Activated CD4-positive, alpha-beta T cell treated with anti-CD3 and anti-CD28 coated beads for 24 hours (primary cell): ENCODE measurements around the gene TTN.

Experiments used
- DNase-seq, 2 donors: peaks; one replicate each; pipeline ENCODE4 v3.0.0-alpha.2; 2020; ENCODE audit warnings: low read depth in 2 of 2

Gene TTN

DNA sequence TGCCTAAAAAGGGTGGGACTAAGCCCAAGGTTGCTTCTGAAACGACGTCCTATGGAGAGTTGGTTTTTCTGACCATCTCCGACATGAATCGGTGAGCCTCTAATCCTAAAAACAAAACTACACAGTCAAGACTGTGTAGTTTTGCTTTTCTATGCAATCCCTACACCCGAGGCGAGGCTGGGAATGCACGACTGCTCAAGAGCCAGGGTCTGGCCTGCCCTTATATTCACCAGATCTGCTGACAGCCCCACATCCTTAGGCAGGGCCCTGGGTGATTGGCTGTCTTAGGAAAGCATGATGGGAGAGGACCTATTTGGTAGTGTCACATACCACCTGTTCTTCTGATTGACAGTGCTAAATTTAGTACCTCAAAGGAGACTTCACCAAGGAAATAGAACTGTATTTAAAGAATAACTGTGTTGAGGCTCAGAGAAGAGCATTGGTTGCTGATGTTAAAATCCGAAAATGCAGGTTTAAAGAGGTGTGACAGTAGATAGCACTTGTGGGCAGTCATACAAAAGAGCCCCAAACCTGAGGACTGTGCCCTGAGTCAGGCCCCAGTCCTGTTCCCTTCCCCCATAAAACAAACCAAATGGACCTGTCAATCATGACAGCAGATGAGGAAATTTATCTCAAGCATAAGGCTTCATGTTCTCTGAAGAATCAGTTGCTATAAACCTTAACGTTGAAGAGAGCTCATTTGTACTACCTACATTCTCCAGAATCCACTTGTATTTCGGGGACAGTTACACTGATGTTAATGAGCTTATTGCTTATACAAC is at the start of gene TTN:
TTN (minus strand) TSS at position 197 of the 782 bp plus-strand sequence. CDS start 2,781 bp downstream, outside the sequence.
- DNase-seq: no peak

DNA sequence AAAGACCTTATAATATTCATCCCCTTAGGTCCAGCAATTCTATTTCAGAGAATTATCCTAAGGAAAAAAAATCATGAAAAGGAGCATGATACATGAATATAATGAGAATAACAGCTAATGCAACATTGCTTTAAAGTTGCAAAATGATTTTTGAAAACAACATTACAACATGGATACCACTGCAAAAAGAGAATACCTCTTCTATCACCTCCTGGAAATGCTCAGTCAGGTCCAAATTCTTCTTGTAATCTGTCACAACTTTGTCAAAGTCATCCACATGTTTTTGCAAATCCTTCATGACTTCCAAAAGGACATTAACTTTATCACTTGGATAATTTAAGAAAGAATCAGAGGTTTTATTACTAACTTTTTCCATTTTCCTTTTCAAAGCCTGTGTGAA is 47.9 kb upstream of the TTN start:
- no peak for DNase-seq

DNA sequence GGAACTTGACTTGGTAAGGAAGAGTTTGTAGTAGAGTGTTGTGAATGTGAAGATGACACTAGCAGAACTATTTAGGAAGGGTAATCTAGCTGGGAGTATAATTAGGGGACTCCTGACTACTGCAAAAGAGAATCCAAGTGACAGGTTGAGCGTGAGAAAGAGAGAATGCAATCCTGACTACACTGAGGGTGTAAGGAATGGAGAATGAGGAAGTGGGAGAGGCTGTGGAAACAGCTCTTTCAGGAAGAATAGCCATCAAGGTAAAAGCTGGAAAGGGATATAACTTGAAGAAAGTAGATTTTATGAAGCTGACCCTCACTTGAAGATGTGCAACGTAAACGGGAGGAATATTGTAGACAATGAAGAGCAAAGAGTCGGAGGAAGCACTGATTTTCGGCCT is 41.1 kb upstream of the TTN start:
- DNase-seq: no peak

DNA sequence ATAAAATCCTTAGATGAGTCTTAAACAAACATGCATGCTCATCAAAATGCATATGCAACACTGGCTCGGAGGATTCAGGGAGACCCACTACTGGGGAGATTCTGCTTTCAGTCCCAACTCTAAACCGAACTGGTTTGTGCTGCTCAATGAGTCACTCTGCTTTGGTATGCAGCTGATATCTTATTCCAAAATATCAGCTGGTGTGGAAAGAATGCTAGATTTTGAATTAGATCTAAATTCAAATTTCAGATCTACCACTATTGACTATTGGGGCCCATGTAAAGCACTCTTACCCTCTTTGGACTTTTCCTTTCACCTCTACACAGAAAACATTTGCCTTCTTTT is 39.2 kb upstream of the TTN start:
- no peak for DNase-seq

DNA sequence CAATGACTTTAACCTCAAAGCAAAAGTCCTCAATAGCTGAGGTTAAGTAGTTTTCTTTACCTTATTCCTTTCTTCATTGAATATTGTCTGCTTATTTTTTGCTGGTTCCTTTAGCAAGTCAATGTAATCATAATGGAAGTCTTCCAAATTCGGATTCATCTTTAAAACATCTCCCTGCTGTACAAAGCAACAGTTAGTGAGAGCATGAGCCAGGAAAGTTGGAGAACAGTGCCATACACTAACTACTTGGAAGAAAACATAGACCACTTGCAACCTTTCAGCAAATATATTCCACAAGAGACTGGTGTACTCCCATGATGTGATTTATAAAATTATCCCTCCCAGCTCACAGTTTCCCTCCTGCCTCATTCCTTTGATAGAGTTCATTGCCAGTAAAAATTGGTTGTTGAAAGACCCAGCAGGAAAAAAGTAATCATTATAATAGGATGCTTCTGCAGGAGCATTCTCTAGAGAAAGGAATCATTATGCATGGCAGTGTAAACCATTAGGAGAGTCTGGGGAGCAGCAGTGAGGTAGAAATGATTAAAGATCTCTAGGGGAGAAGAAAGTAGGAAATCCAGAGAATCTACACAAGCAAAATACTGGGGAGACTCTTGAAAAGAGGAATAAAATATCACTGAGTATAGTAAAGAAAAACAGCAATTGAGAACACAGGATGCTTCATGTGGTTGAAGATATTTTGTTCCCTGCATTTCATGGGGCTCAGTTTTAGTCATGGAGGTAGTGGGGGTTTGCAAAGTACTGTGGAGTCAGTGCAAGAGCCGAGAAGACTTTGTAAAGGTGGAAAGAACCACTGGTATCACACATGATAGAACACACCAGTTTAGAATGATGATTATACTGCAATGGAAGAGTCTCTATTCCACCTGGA is 38.6 kb upstream of the TTN start:
- no peak for DNase-seq

DNA sequence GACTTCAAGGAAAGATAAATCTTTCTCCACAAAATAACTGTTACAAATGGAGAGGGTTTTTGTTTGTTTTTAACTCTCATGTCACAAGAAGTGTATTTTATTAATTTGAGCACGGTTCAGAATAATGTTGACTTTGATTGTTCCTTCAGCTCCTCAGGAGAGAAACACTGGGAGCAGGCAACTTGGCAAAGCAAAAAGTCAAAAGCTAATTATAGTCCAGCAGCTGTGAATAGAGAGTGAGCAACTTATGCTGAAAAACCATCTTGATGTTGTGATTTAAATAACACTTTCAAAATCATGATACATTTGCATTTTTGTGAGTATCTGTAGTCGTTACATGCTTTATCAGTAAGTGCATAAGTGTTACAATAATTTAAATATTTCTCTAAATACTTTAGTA is 37.5 kb upstream of the TTN start:
- no peak for DNase-seq

DNA sequence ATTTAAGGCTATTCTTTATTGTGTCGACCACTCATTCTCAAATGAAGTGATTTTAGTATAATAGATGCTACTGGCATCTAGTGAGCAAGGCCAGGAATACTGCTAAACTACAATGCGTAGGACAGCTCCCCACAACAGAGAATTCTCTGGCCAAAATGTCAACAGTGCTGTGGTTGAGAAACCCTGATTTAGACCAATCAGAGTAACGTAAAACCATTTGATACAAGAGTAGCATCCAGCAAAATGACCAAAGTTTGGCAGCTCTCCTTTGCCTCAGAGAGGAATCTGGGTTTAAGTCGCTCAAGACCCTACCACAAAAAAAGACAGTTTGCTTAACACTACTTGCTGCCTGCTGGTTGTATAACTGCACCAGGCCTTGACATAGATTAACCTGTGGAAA is 37.0 kb upstream of the TTN start:
- DNase-seq: no peak

DNA sequence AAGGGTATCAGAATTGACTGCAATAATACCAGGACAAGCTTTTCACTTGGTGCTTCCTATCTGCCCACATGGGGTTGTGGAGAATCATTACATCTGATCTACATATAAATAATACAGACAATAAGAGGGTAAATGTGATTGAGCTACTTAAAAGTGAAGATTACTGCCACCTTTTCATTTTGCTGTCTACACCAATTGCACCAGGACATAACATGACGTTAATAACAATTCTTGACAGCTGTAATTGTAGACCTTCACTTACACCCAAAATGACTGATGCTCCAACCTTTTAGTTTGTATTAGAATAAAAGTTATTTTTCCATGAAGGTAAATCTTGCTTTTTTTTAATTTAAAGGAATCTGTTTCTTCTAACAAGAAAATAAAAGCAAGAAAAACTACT is 36.5 kb upstream of the TTN start:
- no peak for DNase-seq

DNA sequence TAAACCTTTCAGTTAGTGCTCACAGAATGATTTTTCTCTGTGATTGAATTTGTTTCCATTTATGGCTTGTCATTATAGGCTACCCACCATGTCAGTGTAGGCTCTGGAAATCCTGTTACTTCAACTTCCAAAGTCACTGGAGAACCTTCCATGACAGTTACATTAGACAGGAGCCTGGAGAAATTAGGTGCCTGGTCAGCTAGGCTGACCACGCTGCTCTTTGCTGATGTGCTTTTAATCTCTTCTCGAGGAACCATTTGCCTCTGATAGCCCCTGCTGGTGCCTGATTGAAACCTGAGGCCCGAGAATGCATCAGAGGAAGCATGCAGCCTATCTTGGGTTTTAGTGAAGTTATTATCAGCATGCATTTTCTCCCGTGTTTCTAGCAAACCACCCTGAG is 29.6 kb upstream of the TTN start:
- DNase-seq: no peak

DNA sequence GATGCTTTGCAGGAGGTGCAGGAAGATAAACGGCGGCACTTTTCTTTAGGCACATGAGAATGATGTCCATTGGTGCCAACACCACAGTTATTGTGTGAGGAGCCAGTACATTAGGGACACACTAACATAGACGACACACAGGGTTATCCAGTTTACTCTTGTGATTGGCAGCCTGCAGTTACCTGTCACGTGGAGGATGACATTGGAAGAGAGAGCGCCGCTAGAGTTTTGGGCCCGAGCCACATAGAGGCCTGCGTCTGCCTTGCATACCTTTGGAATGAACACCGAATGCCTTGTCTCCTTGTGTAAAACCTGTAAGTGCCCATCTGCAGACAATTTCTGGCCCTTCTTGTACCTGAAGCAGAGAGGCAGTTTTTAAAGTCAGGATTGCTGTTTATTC is 26.9 kb upstream of the TTN start:
- DNase-seq: no peak

DNA sequence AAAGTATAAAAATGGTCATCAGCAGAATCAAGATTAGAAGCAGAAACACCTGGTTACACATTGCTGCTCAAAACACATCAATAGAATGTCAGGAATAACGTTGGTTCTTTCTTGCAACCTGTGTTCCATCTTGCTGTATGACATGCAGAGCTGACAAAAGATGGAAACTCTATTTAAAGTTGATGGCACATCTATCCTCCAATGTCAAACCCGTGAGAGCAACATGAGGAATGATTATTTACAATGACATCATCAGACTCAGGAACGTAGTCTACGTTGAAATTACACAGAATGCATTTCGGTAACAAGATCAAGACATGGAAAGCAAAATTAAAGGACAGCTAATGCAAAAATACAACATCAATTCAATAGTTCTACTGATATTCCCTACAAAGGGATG is 26.2 kb upstream of the TTN start:
- no peak for DNase-seq

DNA sequence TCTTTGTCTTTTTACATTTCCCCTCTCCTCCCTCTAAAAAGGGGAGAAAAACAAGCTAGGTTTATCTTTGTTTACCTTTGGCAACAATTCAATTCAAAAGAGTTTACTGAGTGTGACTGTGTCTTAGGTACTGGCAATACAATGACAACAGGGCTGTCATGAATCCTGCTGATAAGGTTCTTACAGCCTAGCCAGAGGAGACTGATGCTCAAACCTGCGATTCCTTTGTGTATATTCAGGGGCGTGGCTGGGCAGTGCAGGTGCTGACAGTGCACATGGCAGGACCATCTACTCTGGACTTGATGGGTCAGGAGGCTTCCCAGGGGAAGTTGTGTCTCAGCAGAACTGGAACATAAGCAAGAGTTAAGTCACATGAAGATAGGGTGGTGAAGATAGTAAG is 23.2 kb upstream of the TTN start:
- DNase-seq: no peak

DNA sequence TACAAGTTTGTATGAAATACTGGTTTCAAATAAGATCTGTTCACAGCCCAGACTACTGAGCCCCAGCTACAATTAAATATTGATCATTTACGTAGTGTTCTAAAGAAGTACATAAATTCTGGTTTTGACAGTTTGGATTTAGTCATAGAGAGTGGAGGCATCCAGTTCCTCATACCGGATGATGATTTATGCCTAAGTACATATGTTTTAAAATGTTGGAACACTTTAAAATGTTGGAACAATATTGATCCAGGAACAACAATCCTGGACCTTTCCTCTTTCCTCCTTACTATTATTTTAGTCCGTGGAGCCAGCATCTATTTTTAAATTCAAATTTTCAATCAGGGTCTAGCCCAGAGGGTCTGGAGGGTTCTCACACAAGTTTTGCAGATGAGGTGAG is 22.8 kb upstream of the TTN start:
- DNase-seq: no peak

DNA sequence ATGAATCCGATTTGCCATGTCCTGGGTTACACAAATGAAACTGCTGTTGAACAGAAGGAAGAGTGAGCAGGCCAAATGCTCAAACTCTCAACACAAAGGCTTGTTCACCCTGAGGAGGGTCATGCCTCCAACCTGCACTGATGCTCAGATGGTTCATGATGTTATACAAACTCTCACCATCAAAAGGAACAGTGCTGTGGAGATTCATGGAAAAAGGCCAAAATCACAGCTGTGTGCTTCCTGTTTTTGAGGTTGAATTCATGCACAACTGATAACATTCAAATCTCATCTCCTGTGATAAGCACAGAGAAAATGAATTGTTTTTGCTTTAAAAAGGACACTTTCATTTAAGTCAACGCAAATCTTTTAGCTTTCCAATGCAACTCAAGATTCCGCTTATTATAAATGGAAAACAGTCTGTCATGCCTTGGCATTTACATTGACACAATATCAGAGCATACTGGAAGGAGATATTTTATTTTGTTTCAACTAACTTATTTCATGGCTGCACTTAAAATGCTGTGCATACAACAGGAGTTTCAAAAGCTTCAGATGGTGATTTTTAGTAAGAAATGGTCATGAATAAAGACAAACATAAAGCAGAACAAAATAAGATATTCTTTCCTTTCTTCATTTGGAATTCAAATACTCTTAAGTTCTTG is 22.2 kb upstream of the TTN start:
- DNase-seq: no peak

DNA sequence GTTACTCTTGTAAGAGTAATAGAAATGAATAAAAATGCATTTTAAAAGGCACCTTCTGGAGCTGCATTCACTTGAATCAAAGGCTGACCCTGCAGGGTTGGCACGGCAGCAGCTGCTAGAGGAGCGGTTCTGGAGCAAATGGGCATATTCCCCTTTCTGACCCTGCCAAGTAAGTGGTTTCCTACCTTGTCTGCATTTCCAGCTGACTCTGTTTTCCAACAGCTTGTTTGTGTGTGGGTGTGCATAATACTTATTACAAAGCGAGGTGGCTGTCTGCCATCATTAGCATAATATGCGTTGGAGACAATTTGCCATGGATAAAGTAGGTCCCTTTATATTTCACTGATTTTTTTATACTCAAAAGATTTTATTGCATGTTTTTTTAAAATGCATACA is 21.3 kb upstream of the TTN start:
- no peak for DNase-seq

DNA sequence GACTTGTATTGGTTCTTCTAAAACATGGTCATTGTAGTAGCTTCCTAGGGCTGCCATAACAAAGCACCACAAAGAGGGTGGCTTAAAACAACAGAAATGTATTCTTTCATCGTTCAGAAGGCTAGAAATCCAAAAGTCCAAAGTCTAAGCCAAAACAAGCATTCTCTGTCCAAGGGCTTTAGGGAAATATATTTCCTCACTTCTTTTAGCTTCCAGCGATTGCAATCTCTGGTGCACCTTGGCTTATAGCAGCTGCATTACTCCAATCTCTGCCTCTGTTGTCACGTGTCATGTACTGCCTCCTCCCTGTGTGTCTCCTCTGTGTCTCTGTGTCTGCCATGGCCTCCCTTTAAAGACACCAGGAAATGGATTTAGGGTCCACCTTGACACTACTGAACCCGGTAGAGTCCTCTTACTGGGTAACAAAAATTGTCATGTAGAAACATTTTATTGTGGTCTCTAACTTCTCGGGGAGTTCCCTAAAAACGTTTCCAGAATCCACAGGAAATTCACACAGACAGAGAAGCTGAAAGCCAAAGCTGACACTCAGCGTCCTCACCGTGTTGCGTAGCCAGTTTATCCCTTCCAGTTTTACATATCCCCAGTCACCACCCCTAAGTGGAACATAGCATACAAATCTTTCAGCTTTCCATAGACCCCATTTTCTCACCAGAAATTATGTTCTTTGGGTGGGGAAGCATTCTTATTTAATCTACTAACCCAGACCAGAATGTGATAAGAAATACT is 20.7 kb upstream of the TTN start:
- no peak for DNase-seq

DNA sequence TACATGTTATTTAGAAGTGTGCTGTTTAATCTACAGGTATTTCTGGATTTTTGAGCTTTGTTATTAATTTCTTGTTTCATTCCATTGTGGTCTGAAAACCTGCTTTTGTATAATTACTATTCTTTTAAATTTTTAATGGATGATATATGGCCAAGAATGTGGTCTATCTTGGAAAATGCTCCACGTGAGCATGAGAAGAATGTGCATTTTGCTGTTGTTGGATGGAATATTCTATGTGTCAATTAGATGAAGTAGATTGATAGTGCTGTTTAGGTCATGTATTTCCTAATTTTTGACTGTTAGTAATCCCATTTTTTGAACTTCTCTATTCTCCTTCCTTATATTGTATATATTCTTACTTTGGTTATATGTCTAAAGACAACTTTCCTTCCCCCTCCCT is 19.9 kb upstream of the TTN start:
- DNase-seq: no peak

DNA sequence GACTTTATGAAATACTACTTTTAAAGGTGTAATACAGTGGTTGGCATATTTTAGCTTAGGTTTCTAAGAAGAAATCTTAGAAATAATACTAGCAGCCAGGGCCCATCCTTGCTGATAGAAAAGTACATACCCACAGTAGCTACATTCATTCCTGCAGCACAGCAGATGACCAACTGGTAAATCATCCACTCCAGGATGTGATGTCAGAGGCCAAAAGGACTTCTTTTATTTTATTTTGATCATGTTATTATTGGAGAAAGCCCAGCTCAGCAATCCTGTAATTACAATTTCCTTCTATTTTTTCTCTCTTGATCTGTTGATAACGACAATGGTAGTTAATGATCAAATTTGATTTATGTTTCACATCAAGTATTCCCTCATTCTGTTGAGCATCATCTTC is 18.0 kb upstream of the TTN start:
- DNase-seq: no peak

DNA sequence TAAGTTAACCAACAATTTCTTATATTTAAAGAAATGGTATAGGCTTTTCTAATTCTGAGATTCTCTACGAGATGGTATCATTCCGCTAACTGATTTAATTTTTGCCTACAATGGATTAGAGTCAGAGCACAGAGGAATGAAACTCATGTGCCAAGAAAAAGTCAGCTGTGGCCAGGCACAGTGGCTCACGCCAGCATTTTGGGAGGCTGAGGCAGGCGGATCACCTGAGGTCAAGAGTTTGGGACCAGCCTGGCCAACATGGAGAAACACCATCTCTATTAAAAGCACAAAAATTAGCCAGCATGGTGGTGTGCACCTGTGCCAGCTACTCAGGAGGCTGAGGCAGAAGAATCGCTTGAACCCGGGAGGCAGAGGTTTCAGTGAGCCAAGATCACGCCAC is 17.0 kb upstream of the TTN start:
- no peak for DNase-seq

DNA sequence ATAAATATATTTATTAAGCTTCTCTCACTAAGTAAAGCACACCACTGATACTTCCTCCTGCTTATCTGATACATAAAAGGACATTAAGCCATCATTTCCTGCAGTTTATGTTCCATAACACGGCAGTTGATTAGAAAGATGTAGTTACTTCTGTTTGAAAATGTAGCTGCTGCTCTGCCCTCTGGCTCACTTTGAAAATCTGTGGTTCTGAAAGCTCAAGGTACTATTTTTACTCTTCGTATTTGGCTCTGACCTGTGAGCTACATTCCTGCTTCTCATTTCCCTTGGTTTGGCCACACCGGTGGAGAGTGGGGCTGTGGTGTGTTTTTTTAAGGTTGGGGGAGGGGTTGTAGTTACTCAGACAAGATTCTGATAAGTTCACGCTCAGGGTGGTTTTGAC is 12.8 kb upstream of the TTN start:
- no peak for DNase-seq

DNA sequence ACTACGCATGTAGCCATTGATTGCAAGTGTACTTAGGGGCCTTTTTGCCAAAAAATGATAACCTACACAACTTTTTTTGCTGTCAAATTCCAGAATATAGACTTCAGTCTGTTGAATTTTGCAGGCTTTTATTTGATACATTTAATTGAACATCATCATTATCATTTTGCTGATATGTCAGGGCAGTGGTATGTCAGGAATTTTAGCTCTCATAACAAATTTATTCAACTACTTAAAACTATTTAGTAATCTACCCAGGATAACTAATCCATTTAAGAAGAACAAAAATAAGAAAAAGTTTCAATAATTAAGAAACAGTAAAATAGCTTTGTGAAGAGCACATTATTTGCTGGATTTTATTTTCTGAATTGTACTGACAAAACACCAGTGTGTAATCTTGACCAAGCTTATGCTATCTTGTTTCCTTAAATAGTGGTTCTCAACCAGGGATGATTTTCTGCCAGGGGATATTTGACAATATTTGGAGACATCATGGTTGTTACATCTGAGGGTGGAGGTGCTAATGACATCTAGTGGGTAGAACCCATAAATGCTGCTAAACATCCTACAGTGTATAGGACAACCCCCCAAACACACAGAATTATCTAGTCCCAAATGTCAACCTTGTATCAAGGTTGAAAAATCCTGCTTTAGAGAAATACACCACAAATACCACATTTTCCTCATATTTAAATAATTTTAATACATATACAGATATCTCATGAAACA is 12.1 kb upstream of the TTN start:
- DNase-seq: no peak
